GM12865 (cell line): ENCODE data around the gene ASB9.

ENCODE experiments used
- DNase-seq: peaks from one replicate; pipeline ENCODE4 v3.0.0; 2010; ENCODE audit warnings: low read depth
- H3K4me3 ChIP-seq: 2 replicates; pipeline ENCODE4 v1.5.1; 2011; ENCODE audit warnings: mild to moderate bottlenecking, low read depth, low read length, control low read depth
- TF ChIP-seq, protein P1 (sequence below): IDR thresholded peaks from 2 replicates; pipeline ENCODE4 v1.5.1; 2011; ENCODE audit warnings: low read length, control low read depth, low read depth, inconsistent platforms; ENCODE audit not compliant: insufficient read depth; ENCODE audit errors: missing control alignments

The ASB9 gene

DNA sequence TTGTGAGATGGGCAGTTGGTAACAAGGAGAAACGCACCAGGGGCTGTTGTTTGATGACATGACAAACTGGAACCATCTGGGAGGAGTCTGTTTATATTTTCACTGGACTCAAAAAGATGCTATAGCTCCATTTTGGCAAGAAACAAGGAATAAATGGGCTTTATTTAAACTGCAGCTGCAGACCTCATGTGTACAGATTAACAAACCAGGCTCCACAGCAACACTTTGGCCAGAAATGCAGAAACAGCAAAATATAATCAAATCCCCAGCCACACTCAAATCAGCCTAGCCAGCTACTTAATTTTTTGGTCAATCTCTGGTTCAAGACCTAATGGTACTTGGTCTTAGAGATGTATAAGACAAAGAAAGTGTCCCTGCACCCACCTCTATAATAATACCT, 52.7 kb downstream of the ASB9 start:
- no peak overlapping the region for H3K4me3 ChIP-seq
- DNase-seq = no peak
- TF ChIP-seq, protein P1, sequence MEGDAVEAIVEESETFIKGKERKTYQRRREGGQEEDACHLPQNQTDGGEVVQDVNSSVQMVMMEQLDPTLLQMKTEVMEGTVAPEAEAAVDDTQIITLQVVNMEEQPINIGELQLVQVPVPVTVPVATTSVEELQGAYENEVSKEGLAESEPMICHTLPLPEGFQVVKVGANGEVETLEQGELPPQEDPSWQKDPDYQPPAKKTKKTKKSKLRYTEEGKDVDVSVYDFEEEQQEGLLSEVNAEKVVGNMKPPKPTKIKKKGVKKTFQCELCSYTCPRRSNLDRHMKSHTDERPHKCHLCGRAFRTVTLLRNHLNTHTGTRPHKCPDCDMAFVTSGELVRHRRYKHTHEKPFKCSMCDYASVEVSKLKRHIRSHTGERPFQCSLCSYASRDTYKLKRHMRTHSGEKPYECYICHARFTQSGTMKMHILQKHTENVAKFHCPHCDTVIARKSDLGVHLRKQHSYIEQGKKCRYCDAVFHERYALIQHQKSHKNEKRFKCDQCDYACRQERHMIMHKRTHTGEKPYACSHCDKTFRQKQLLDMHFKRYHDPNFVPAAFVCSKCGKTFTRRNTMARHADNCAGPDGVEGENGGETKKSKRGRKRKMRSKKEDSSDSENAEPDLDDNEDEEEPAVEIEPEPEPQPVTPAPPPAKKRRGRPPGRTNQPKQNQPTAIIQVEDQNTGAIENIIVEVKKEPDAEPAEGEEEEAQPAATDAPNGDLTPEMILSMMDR = no peak

DNA sequence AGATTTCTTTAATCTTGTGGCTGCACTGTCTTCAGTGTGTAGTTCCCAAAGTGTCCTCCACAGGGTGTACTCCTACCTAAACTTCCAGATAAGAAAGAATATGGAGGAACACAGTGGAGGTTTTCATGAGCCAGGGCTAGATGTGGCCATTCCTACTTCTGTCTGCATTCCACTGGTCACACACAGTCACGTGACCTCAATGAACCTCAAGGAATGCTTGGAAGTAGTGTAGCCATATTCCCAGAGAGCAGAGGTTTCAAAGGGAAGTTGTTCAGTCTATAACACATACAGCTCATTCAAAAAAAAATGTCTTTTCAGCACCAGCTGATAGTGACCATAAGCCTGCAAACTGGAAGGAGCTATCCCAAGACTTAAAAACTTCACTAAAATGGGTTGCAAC, 53.6 kb downstream of the ASB9 start:
- TF ChIP-seq, protein P1 = no peak
- no peak overlapping the region for H3K4me3 ChIP-seq
- no peak for DNase-seq

DNA sequence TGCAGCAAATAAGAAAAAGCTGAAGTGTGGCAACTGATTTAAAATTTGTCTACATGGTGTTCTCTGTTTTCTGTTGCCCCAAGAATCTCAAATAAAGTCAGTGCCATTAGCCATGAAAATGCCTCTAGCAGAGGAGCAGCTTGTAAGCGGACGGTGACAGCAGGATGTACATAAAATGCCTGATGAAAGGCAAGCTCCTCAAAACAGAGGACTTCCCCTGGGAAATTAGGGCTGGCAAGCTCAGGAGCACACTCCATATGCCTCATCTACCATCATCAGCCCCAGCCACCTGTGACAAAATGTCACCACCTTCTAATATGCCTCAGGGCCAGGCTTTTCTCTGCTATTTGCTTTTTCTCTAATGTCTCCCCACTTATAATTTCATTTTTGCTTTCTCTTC, 54.5 kb downstream of the ASB9 start:
- TF ChIP-seq, protein P1 = no peak
- no peak for DNase-seq
- no peak overlapping the region for H3K4me3 ChIP-seq

GRCh38 chrX:15214588-15214987, 55.3 kb downstream of the ASB9 start:
- DNase-seq = no peak
- no peak overlapping the region for H3K4me3 ChIP-seq
- TF ChIP-seq, protein P1 = no peak

- no peak overlapping the region for H3K4me3 ChIP-seq
- no peak for DNase-seq
- TF ChIP-seq, protein P1 = no peak
Observed at GRCh38 chrX:15209096-15209495, 60.8 kb downstream of the ASB9 start.

DNA sequence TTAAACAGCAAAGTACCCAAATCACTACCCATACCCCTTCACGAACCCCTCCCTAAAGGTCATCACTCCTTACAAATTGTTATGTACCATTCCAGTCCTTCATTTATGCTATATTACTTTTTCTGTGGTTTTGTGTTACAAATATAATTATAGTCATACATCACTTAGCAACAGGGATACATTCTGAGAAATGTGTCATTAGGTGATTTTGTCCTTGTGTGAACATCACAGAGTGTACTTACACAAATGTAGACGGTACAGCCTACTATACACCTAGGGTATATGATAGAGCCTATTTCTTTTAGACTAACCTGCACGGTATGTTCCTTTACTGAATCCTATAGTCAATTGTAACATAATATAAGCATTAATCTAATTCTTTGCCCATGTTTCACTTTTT, 61.9 kb downstream of the ASB9 start:
- no peak for DNase-seq
- TF ChIP-seq, protein P1 = no peak
- no peak overlapping the region for H3K4me3 ChIP-seq

DNA sequence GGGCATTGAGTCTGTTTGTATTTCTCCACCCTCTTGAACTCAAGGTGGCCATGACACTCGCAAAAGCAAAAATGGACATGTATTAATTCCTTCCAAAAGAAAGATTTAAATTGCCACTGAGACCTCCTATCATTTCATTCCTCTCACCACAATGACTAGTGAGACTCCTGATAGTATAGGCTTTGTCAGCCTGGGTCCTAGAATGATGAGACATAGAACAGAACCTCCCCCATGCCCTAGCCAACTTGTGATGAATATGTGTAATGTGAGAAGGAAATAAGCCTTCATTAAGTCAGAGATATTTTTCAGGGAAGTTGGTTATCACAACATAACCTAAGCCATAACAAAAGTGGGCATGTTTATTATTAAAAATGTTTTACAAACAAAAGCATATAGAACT, 62.5 kb downstream of the ASB9 start:
- H3K4me3 ChIP-seq = no peak overlapping the region
- DNase-seq = no peak
- TF ChIP-seq, protein P1 = no peak
